Liver (tissue), 9 donors: ENCODE data around the gene LATS2. TPM values are rescaled to one million over a fixed set of nuclear protein-coding genes. Genes with fewer than 3 reads are reported as not detected.

Experiments
- DNase-seq: peaks from one replicate; pipeline ENCODE4 v3.0.0-alpha.2; 2017; ENCODE audit warnings: low spot score
- H3K27ac ChIP-seq, 2 donors: one replicate each; pipeline ENCODE4 v1.7.0; 2013; ENCODE audit warnings: inconsistent platforms in 2 of 2, low read length in 2 of 2, control low read depth in 1 of 2, low read depth in 1 of 2, mild to moderate bottlenecking in 1 of 2
- H3K27me3 ChIP-seq, 4 donors: one replicate each; pipeline versions ENCODE4 v1.6.1 to v1.7.0; 2013; ENCODE audit warnings: low read length in 3 of 4, inconsistent platforms in 1 of 4, mild to moderate bottlenecking in 1 of 4, moderate library complexity in 1 of 4; ENCODE audit not compliant: control insufficient read depth in 4 of 4, insufficient read depth in 4 of 4
- H3K36me3 ChIP-seq, 4 donors: one replicate each; pipeline versions ENCODE4 v1.6.1 to v1.7.0; 2013; ENCODE audit warnings: low read length in 3 of 4, mild to moderate bottlenecking in 3 of 4, low read depth in 1 of 4, moderate library complexity in 1 of 4; ENCODE audit not compliant: control insufficient read depth in 4 of 4, insufficient read depth in 3 of 4
- H3K4me1 ChIP-seq, 4 donors: one replicate each; pipeline versions ENCODE4 v1.6.1 to v1.7.0; 2013; ENCODE audit warnings: low read length in 3 of 4, mild to moderate bottlenecking in 3 of 4, moderate library complexity in 1 of 4; ENCODE audit not compliant: control insufficient read depth in 4 of 4, insufficient read depth in 4 of 4
- H3K4me3 ChIP-seq, 3 donors: one replicate each; pipeline versions ENCODE4 v1.6.1 to v1.7.0; 2013; ENCODE audit warnings: low read length in 3 of 3, control low read depth in 1 of 3, low read depth in 1 of 3, mild to moderate bottlenecking in 1 of 3
- H3K9ac ChIP-seq, 2 donors: one replicate each; pipeline ENCODE4 v1.7.0; 2013; ENCODE audit warnings: low read length in 2 of 2, mild to moderate bottlenecking in 2 of 2, moderate library complexity in 2 of 2, control low read depth in 1 of 2, low read depth in 1 of 2
- H3K9me3 ChIP-seq, 4 donors: one replicate each; pipeline versions ENCODE4 v1.6.1 to v1.7.0; 2013; ENCODE audit warnings: low read length in 3 of 4; ENCODE audit not compliant: control insufficient read depth in 4 of 4
- EGR1 ChIP-seq, 2 donors: IDR thresholded peaks; 2 replicates each; pipeline ENCODE4 v1.6.1; 2016 to 2018; ENCODE audit warnings: antibody characterized with exemption in 2 of 2, low read depth in 2 of 2
- FOXA2 ChIP-seq: IDR thresholded peaks from 2 replicates; pipeline ENCODE4 v1.6.1; 2016; ENCODE audit warnings: antibody characterized with exemption
- GABPA ChIP-seq, 2 donors: IDR thresholded peaks in 1 of 2; conservative IDR thresholded peaks in 1 of 2; 2 replicates each; pipeline ENCODE4 v1.6.1; 2016; ENCODE audit warnings: antibody characterized with exemption in 2 of 2, mild to moderate bottlenecking in 1 of 2, moderate library complexity in 1 of 2
- HNF4A ChIP-seq, 2 donors: conservative IDR thresholded peaks; 2 replicates each; pipeline ENCODE4 v1.6.1; 2016; ENCODE audit warnings: antibody characterized with exemption in 2 of 2, mild to moderate bottlenecking in 2 of 2
- HNF4G ChIP-seq: IDR thresholded peaks from 2 replicates; pipeline ENCODE4 v1.6.1; 2016; ENCODE audit warnings: antibody characterized with exemption
- JUND ChIP-seq, 2 donors: IDR thresholded peaks; 2 replicates each; pipeline ENCODE4 v1.6.1; 2016; ENCODE audit warnings: antibody characterized with exemption in 2 of 2
- NR2F2 ChIP-seq: IDR thresholded peaks from 2 replicates; pipeline ENCODE4 v1.6.1; 2016; ENCODE audit warnings: antibody characterized with exemption
- RXRA ChIP-seq, 2 donors: IDR thresholded peaks; 2 replicates each; pipeline ENCODE4 v1.6.1; 2017 to 2018; ENCODE audit warnings: antibody characterized with exemption in 2 of 2, mild to moderate bottlenecking in 1 of 2
- SP1 ChIP-seq: IDR thresholded peaks from 2 replicates; pipeline ENCODE4 v1.6.1; 2018; ENCODE audit warnings: antibody characterized with exemption, mild to moderate bottlenecking
- TAF1 ChIP-seq: conservative IDR thresholded peaks from 2 replicates; pipeline ENCODE4 v1.6.1; 2016; ENCODE audit warnings: antibody characterized with exemption, mild to moderate bottlenecking
- WGBS: extraction: QIAGEN DNeasy Blood & Tissue Kit; methylation state at CpG from one replicate; pipeline ENCODE4 v1.1.7; 2013; 5-methylcytosine and 5-hydroxymethylcytosine counted together
- polyA plus RNA-seq, 2 donors: library from polyadenylated mRNA; stranded (reverse) in 1 of 2; unstranded in 1 of 2; fragments of 200-250 nt in 1 of 2; fragments of >200 nt in 1 of 2; fragmentation: Nextera tagmentation in 1 of 2; extraction: Ambion mirVana in 1 of 2; gene quantifications; one replicate each; pipeline versions ENCODE4 v1.2.1 to v1.2.3, GENCODE V29; 2013 to 2015
- total RNA-seq, 2 donors: library from RNA; depleted of rRNA; stranded (reverse); fragments of >200 nt; gene quantifications; one replicate each; pipeline ENCODE4 v1.2.3, GENCODE V29; 2014
- TF ChIP-seq, protein P1 (sequence below): IDR thresholded peaks from 2 replicates; pipeline ENCODE4 v1.6.1; 2016; ENCODE audit warnings: antibody characterized with exemption
- TF ChIP-seq, protein P2 (sequence below): IDR thresholded peaks from 2 replicates; pipeline ENCODE4 v1.6.1; 2016; ENCODE audit warnings: antibody characterized with exemption
- TF ChIP-seq, protein P3 (sequence below): fragments of 150-350 bp; IDR thresholded peaks from 2 replicates; pipeline ENCODE4 v1.5.1; 2017; ENCODE audit warnings: improper control_type of control experiment, low read depth, low read length; ENCODE audit not compliant: missing input control
- TF ChIP-seq, protein P4 (sequence below): IDR thresholded peaks from 2 replicates; pipeline ENCODE4 v1.6.1; 2016; ENCODE audit warnings: antibody characterized with exemption
- donor health status: healthy.
- donor health status: healthy.
- donor health status: healthy.
- donor health status: healthy.
- donor health status: healthy.

The LATS2 gene
- total and polyA plus RNA-seq, 4 donors: 1.6 to 7.0 (median 4.4) TPM

DNA sequence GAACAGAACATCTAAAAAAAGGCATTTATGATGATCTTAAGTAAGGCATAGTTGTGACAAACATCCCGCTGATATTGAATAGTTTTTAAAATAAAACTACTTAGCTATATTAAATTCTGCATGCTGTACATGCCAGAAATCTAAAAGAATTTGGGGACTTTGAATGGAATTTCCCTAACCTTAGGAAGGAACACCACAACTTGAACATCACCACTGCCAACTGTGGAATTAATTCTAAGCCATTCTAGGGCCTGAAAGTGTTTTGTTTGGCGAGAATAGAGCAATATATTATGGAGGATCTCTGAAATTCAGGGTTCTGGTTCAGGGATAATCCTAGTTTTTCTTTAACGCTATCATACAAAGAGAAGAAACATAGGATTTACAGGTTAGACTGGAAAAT is 17.8 kb upstream of the LATS2 start:
- TF ChIP-seq, protein P1, sequence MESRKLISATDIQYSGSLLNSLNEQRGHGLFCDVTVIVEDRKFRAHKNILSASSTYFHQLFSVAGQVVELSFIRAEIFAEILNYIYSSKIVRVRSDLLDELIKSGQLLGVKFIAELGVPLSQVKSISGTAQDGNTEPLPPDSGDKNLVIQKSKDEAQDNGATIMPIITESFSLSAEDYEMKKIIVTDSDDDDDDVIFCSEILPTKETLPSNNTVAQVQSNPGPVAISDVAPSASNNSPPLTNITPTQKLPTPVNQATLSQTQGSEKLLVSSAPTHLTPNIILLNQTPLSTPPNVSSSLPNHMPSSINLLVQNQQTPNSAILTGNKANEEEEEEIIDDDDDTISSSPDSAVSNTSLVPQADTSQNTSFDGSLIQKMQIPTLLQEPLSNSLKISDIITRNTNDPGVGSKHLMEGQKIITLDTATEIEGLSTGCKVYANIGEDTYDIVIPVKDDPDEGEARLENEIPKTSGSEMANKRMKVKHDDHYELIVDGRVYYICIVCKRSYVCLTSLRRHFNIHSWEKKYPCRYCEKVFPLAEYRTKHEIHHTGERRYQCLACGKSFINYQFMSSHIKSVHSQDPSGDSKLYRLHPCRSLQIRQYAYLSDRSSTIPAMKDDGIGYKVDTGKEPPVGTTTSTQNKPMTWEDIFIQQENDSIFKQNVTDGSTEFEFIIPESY: no peak
- TF ChIP-seq TAF1: no peak
- Histone ChIP-seq H3K9me3 (no peaks in the 10 kb centered on the region), H3K36me3 (no peaks in the 10 kb centered on the region), H3K27me3 (no peaks in the 10 kb centered on the region), H3K9ac (no peak overlapping the region), H3K27ac (no peak overlapping the region), H3K4me1 (peaks cover 0 to 5% (median 4%) of the 10 kb centered on the region in 4 donors), H3K4me3 (no peak overlapping the region)
- 92% methylated on average over 3 of the region's 3 CpGs for WGBS
- DNase-seq: no peak

DNA sequence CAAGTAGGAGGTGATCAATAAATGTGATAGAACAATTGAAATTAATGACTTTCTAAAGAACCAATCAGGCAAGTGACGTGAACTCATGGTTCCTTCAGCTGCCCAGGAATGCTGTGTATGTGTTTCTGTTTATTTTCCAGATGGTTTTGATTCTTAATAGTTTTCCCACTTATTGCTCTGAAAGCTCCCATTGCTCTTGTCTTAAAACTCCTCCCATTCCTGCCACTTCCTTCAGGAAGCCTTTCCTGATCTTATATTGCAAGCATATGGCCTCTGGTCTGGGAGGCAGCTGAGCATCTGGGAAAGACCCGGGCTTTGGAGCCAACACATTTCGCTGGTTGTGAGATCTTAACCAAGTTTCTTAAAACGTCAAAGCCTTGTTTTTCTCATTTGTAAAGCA is 17.1 kb upstream of the LATS2 start:
- Histone ChIP-seq H3K4me1 (peaks cover 0 to 5% (median 4%) of the 10 kb centered on the region in 4 donors), H3K4me3 (no peak overlapping the region), H3K9me3 (no peaks in the 10 kb centered on the region), H3K27me3 (no peaks in the 10 kb centered on the region), H3K27ac (no peak overlapping the region), H3K9ac (no peak overlapping the region), H3K36me3 (no peaks in the 10 kb centered on the region)
- DNase-seq: no peak
- TF ChIP-seq SP1 (no peak), JUND (IDR thresholded peaks at IDR 0.05) (no peak), RXRA (IDR thresholded peaks at IDR 0.05) (no peak), FOXA2 (no peak), HNF4G (no peak), HNF4A (conservative IDR thresholded peaks at IDR 0.05) (no peak)
- TF ChIP-seq, protein P1: no peak
- WGBS: 87% methylated on average over 4 of the region's 4 CpGs

DNA sequence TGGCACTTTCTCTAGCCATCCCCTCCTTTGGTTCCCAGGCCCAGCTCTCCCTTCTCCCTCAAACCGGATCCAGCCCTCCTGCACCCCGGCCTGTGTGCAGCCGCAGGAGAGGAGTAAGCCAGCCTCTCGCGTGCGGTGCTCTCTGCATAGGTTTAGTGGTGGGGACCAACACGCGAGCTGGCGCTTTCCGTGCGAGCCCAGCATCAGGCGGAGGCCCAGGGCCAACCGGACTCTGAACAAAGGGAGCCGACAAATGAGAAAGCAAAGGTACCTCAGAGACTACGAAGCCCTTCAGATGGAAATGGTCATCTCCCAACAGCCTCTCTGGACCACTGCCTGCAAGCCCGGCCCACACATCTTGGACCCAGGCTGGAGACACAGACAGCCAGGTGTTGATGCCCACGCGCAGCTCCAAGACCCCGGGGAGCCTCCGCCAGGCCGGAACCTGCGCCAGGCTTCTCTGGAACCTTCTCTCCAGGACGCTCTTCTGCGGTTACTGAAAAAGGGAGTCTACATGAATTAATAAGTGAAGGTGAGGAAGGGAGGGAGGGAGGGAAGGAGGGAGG is 16.5 kb upstream of the LATS2 start:
- H3K4me3 ChIP-seq: no peak overlapping the region
- TF ChIP-seq, protein P2, sequence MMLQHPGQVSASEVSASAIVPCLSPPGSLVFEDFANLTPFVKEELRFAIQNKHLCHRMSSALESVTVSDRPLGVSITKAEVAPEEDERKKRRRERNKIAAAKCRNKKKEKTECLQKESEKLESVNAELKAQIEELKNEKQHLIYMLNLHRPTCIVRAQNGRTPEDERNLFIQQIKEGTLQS: no peak
- TF ChIP-seq TAF1: no peak
- TF ChIP-seq HNF4A (conservative IDR thresholded peaks at IDR 0.05): no peak
- TF ChIP-seq, protein P1: no peak
- TF ChIP-seq HNF4G: no peak
- no peak for TF ChIP-seq FOXA2
- TF ChIP-seq SP1: no peak
- TF ChIP-seq, protein P3, sequence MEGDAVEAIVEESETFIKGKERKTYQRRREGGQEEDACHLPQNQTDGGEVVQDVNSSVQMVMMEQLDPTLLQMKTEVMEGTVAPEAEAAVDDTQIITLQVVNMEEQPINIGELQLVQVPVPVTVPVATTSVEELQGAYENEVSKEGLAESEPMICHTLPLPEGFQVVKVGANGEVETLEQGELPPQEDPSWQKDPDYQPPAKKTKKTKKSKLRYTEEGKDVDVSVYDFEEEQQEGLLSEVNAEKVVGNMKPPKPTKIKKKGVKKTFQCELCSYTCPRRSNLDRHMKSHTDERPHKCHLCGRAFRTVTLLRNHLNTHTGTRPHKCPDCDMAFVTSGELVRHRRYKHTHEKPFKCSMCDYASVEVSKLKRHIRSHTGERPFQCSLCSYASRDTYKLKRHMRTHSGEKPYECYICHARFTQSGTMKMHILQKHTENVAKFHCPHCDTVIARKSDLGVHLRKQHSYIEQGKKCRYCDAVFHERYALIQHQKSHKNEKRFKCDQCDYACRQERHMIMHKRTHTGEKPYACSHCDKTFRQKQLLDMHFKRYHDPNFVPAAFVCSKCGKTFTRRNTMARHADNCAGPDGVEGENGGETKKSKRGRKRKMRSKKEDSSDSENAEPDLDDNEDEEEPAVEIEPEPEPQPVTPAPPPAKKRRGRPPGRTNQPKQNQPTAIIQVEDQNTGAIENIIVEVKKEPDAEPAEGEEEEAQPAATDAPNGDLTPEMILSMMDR: no peak
- no peak for TF ChIP-seq RXRA (IDR thresholded peaks at IDR 0.05)
- no peak for TF ChIP-seq GABPA (IDR thresholded peaks at IDR 0.05 in 1 of 2, conservative IDR thresholded peaks at IDR 0.05 in 1 of 2)
- no peak for TF ChIP-seq EGR1 (IDR thresholded peaks at IDR 0.05; ENCODE audit: low read depth in 2 of 2)
- TF ChIP-seq, protein P4, sequence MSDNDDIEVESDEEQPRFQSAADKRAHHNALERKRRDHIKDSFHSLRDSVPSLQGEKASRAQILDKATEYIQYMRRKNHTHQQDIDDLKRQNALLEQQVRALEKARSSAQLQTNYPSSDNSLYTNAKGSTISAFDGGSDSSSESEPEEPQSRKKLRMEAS: no peak
- no peak for TF ChIP-seq NR2F2
- WGBS: 96% methylated on average over 24 of the region's 24 CpGs
- H3K27me3 ChIP-seq: no peaks in the 10 kb centered on the region
- H3K9ac ChIP-seq: no peak overlapping the region
- no peaks in the 10 kb centered on the region for H3K9me3 ChIP-seq
- no peaks in the 10 kb centered on the region for H3K36me3 ChIP-seq
- H3K27ac ChIP-seq: no peak overlapping the region
- peaks cover 0 to 5% (median 4%) of the 10 kb centered on the region in 4 donors for H3K4me1 ChIP-seq
- no peak for DNase-seq
